ENCODE data around the gene RIN1. TPM values are rescaled to one million over a fixed set of nuclear protein-coding genes. Genes with fewer than 3 reads are reported as not detected.

The RIN1 gene
- polyA plus RNA-seq, 2 donors = 18.1 to 27.3 TPM

- Histone ChIP-seq H3K4me3 (ENCODE audit: low read depth in 1 of 2, low read length in 2 of 2) (no peak overlapping the region), H3K27ac (ENCODE audit: low read depth in 2 of 2, low read length in 1 of 2) (peak overlapping the region in 1 of 2 donors; percentile 30), H3K27me3 (ENCODE audit: control insufficient read depth in 1 of 2, insufficient read depth in 2 of 2, low read length in 2 of 2) (no peaks in the 10 kb centered on the region), H3K4me1 (ENCODE audit: control insufficient read depth in 2 of 2, insufficient read depth in 2 of 2, low read length in 1 of 2) (peaks cover 3 to 13% of the 10 kb centered on the region in 2 donors), H3K36me3 (ENCODE audit: control insufficient read depth in 2 of 2, insufficient read depth in 2 of 2, low read length in 1 of 2) (peaks cover 0 to 12% of the 10 kb centered on the region in 2 donors), H3K9me3 (ENCODE audit: control insufficient read depth in 2 of 2, insufficient read depth in 1 of 2, low read depth in 1 of 2, low read length in 1 of 2) (no peaks in the 10 kb centered on the region)
- WGBS, 2 donors = 12 to 13% methylated on average over 19 of the region's 19 CpGs
Observed at GRCh38 chr11:66328302-66329144, 7.7 kb downstream of the RIN1 start.

DNA sequence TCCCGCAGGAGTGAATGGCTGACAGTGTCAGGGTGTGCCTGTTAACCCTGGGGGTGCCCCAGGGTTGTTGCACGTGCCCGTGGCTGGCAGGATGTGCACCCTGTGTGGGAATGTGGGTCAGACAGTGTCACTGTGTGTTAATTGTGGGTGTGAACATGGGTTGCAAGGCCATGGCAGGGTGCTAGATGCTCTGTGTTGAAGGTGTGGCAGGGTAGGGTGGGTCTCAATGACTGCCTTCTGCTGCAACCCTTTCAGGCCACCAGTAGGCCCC is 8.3 kb downstream of the RIN1 start:
- WGBS, 2 donors = 49 to 55% methylated on average over 3 of the region's 3 CpGs
- Histone ChIP-seq H3K4me3 (ENCODE audit: low read depth in 1 of 2, low read length in 2 of 2) (no peak overlapping the region), H3K36me3 (ENCODE audit: control insufficient read depth in 2 of 2, insufficient read depth in 2 of 2, low read length in 1 of 2) (peaks cover 0 to 7% of the 10 kb centered on the region in 2 donors), H3K4me1 (ENCODE audit: control insufficient read depth in 2 of 2, insufficient read depth in 2 of 2, low read length in 1 of 2) (peaks cover 3 to 13% of the 10 kb centered on the region in 2 donors), H3K27ac (ENCODE audit: low read depth in 2 of 2, low read length in 1 of 2) (peak overlapping the region in 1 of 2 donors; percentile 30), H3K27me3 (ENCODE audit: control insufficient read depth in 1 of 2, insufficient read depth in 2 of 2, low read length in 2 of 2) (no peaks in the 10 kb centered on the region), H3K9me3 (ENCODE audit: control insufficient read depth in 2 of 2, insufficient read depth in 1 of 2, low read depth in 1 of 2, low read length in 1 of 2) (no peaks in the 10 kb centered on the region)

DNA sequence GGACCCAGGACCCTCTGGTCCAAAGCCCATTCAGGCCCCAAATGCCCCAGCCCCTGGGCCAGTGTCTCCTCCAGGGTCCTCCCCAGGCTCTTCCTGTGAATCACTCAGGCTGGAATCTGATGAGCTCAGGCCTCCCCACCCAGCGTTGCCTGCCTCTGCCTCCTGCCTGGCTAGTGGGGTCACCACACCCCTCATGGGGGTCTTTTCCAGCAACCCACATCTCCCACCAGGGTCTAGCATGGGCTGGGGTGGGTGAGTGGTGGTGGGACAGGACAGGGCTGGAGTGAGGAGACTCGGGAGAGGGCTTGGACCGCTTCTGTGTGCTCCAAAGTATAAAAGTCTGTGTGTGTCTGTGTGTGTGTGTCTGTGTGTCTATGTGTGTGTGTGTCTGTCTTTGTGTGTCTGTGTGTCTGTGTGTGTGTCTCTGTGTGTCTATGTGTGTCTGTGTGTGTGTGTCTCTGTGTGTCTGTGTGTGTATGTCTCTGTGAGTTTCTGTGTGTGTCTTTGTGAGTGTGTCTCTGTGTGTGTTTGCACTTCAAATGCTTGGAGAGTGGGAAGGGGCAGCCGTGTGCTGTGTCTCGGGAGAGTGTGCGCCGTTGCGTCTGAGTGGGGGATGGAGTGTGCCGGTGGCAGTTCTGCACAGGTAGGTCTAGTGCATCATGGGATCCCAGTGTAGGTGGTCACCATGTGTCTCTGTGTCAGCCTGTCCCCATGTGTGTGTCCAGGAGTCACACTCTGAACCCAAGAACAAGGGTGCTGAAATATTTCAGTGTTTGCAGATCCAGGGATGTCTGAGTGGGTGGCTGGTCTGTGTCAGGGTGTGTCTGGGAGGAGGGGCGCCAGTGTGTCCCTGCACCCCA is 8.8 kb downstream of the RIN1 start:
- Histone ChIP-seq H3K36me3 (ENCODE audit: control insufficient read depth in 2 of 2, insufficient read depth in 2 of 2, low read length in 1 of 2) (peaks cover 0 to 5% of the 10 kb centered on the region in 2 donors), H3K27me3 (ENCODE audit: control insufficient read depth in 1 of 2, insufficient read depth in 2 of 2, low read length in 2 of 2) (no peaks in the 10 kb centered on the region), H3K4me1 (ENCODE audit: control insufficient read depth in 2 of 2, insufficient read depth in 2 of 2, low read length in 1 of 2) (peaks cover 2 to 13% of the 10 kb centered on the region in 2 donors), H3K27ac (ENCODE audit: low read depth in 2 of 2, low read length in 1 of 2) (peak overlapping the region; percentile 40 to 59), H3K4me3 (ENCODE audit: low read depth in 1 of 2, low read length in 2 of 2) (peak overlapping the region in 1 of 2 donors; percentile 8), H3K9me3 (ENCODE audit: control insufficient read depth in 2 of 2, insufficient read depth in 1 of 2, low read depth in 1 of 2, low read length in 1 of 2) (no peaks in the 10 kb centered on the region)
- 77 to 78% methylated on average over 10 of the region's 10 CpGs for WGBS, 2 donors

GRCh38 chr11:66326261-66327111 is 9.7 kb downstream of the RIN1 start:
- H3K4me1 ChIP-seq (ENCODE audit: control insufficient read depth in 2 of 2, insufficient read depth in 2 of 2, low read length in 1 of 2) = peaks cover 0 to 13% of the 10 kb centered on the region in 2 donors
- WGBS, 2 donors = 43 to 58% methylated on average over 14 to 21 of the region's 21 CpGs
- no peaks in the 10 kb centered on the region for H3K27me3 ChIP-seq (ENCODE audit: control insufficient read depth in 1 of 2, insufficient read depth in 2 of 2, low read length in 2 of 2)
- no peaks in the 10 kb centered on the region for H3K36me3 ChIP-seq (ENCODE audit: control insufficient read depth in 2 of 2, insufficient read depth in 2 of 2, low read length in 1 of 2)
- peak overlapping the region; percentile 40 to 62 for H3K27ac ChIP-seq (ENCODE audit: low read depth in 2 of 2, low read length in 1 of 2)
- no peaks in the 10 kb centered on the region for H3K9me3 ChIP-seq (ENCODE audit: control insufficient read depth in 2 of 2, insufficient read depth in 1 of 2, low read depth in 1 of 2, low read length in 1 of 2)
- no peak overlapping the region for H3K4me3 ChIP-seq (ENCODE audit: low read depth in 1 of 2, low read length in 2 of 2)

GRCh38 chr11:66325263-66325671 is 11.0 kb downstream of the RIN1 start:
- Histone ChIP-seq H3K4me3 (ENCODE audit: low read depth in 1 of 2, low read length in 2 of 2) (no peak overlapping the region), H3K27me3 (ENCODE audit: control insufficient read depth in 1 of 2, insufficient read depth in 2 of 2, low read length in 2 of 2) (no peaks in the 10 kb centered on the region), H3K4me1 (ENCODE audit: control insufficient read depth in 2 of 2, insufficient read depth in 2 of 2, low read length in 1 of 2) (peaks cover 0 to 13% of the 10 kb centered on the region in 2 donors), H3K27ac (ENCODE audit: low read depth in 2 of 2, low read length in 1 of 2) (no peak overlapping the region), H3K36me3 (ENCODE audit: control insufficient read depth in 2 of 2, insufficient read depth in 2 of 2, low read length in 1 of 2) (no peaks in the 10 kb centered on the region), H3K9me3 (ENCODE audit: control insufficient read depth in 2 of 2, insufficient read depth in 1 of 2, low read depth in 1 of 2, low read length in 1 of 2) (no peaks in the 10 kb centered on the region)
- 74% methylated on average over 8 of the region's 8 CpGs for WGBS, 2 donors

DNA sequence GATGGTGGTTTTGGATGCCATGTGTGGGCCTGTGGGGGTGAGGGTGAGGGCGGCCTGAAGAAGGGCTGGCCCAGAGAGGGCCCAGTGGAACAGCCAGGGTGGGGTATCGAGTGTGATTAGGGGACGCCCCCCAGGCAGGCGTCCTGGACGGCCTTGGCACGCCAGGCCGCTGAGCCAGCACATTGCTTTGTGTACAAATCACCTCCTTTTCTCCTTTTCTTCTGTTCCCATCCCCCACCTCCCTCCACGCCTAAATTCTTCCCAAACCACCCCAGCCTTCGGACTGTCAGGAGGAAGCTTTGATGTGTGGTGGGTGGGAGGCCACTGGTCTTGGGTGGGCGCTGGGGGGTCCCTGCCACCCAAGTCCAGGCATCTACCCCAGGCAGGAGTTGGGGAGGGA is 11.6 kb downstream of the RIN1 start:
- Histone ChIP-seq H3K27me3 (ENCODE audit: control insufficient read depth in 1 of 2, insufficient read depth in 2 of 2, low read length in 2 of 2) (no peaks in the 10 kb centered on the region), H3K27ac (ENCODE audit: low read depth in 2 of 2, low read length in 1 of 2) (no peak overlapping the region), H3K9me3 (ENCODE audit: control insufficient read depth in 2 of 2, insufficient read depth in 1 of 2, low read depth in 1 of 2, low read length in 1 of 2) (no peaks in the 10 kb centered on the region), H3K36me3 (ENCODE audit: control insufficient read depth in 2 of 2, insufficient read depth in 2 of 2, low read length in 1 of 2) (no peaks in the 10 kb centered on the region), H3K4me1 (ENCODE audit: control insufficient read depth in 2 of 2, insufficient read depth in 2 of 2, low read length in 1 of 2) (peaks cover 0 to 13% of the 10 kb centered on the region in 2 donors), H3K4me3 (ENCODE audit: low read depth in 1 of 2, low read length in 2 of 2) (no peak overlapping the region)
- WGBS, 2 donors = 65% methylated on average over 10 of the region's 10 CpGs

DNA sequence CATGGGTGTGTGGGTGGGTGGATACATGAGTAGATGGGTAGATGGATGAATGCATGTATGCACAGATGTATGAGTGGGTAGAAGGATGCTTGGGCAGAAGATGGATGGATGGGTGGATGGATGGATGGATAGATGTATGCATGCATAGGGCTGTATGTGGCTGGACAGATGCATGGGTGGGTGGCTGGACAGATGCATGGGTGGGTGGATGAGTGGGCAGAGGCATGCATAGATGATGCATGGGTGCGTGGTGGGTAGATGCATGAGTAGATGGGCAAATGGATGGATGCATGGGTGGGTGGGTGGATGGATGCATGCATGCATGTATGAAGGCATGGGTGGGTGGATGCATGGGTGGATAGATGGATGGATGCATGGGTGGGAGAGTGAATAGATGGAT is 12.6 kb downstream of the RIN1 start:
- H3K36me3 ChIP-seq (ENCODE audit: control insufficient read depth in 2 of 2, insufficient read depth in 2 of 2, low read length in 1 of 2) = no peaks in the 10 kb centered on the region
- H3K4me3 ChIP-seq (ENCODE audit: low read depth in 1 of 2, low read length in 2 of 2) = no peak overlapping the region
- peaks cover 0 to 13% of the 10 kb centered on the region in 2 donors for H3K4me1 ChIP-seq (ENCODE audit: control insufficient read depth in 2 of 2, insufficient read depth in 2 of 2, low read length in 1 of 2)
- H3K9me3 ChIP-seq (ENCODE audit: control insufficient read depth in 2 of 2, insufficient read depth in 1 of 2, low read depth in 1 of 2, low read length in 1 of 2) = no peaks in the 10 kb centered on the region
- no peak overlapping the region for H3K27ac ChIP-seq (ENCODE audit: low read depth in 2 of 2, low read length in 1 of 2)
- 98 to 100% methylated on average over 1 of the region's 1 CpG for WGBS, 2 donors
- no peaks in the 10 kb centered on the region for H3K27me3 ChIP-seq (ENCODE audit: control insufficient read depth in 1 of 2, insufficient read depth in 2 of 2, low read length in 2 of 2)

- H3K27ac ChIP-seq (ENCODE audit: low read depth in 2 of 2, low read length in 1 of 2) = no peak overlapping the region
- no peaks in the 10 kb centered on the region for H3K9me3 ChIP-seq (ENCODE audit: control insufficient read depth in 2 of 2, insufficient read depth in 1 of 2, low read depth in 1 of 2, low read length in 1 of 2)
- no peaks in the 10 kb centered on the region for H3K27me3 ChIP-seq (ENCODE audit: control insufficient read depth in 1 of 2, insufficient read depth in 2 of 2, low read length in 2 of 2)
- no peaks in the 10 kb centered on the region for H3K36me3 ChIP-seq (ENCODE audit: control insufficient read depth in 2 of 2, insufficient read depth in 2 of 2, low read length in 1 of 2)
- peaks cover 0 to 15% of the 10 kb centered on the region in 2 donors for H3K4me1 ChIP-seq (ENCODE audit: control insufficient read depth in 2 of 2, insufficient read depth in 2 of 2, low read length in 1 of 2)
- H3K4me3 ChIP-seq (ENCODE audit: low read depth in 1 of 2, low read length in 2 of 2) = no peak overlapping the region
- WGBS, 2 donors = 69 to 79% methylated on average over 11 of the region's 11 CpGs
Observed at GRCh38 chr11:66322732-66323427, 13.4 kb downstream of the RIN1 start.

DNA sequence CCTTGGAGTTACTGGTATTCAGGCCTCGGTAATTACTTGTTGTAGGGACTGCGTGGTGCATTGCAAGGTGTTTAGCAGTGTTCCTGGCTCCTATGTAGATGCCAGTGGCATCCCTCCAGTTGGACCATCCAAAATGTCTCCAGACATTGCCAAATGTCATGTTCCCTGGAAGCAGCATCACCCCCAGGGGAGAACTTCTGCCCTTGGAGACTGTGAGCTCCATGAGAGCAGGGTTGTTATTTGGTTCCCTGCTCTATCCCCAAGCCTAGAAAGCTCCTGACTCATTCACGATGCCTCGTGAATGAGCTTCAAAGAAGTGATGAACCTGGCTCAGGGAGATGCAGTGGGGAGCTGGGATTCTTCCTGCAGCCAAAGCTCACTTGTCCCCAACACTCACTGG is 14.6 kb downstream of the RIN1 start:
- Histone ChIP-seq H3K27ac (ENCODE audit: low read depth in 2 of 2, low read length in 1 of 2) (no peak overlapping the region), H3K4me3 (ENCODE audit: low read depth in 1 of 2, low read length in 2 of 2) (no peak overlapping the region), H3K9me3 (ENCODE audit: control insufficient read depth in 2 of 2, insufficient read depth in 1 of 2, low read depth in 1 of 2, low read length in 1 of 2) (no peaks in the 10 kb centered on the region), H3K27me3 (ENCODE audit: control insufficient read depth in 1 of 2, insufficient read depth in 2 of 2, low read length in 2 of 2) (no peaks in the 10 kb centered on the region), H3K36me3 (ENCODE audit: control insufficient read depth in 2 of 2, insufficient read depth in 2 of 2, low read length in 1 of 2) (no peaks in the 10 kb centered on the region), H3K4me1 (ENCODE audit: control insufficient read depth in 2 of 2, insufficient read depth in 2 of 2, low read length in 1 of 2) (peaks cover 5 to 18% of the 10 kb centered on the region in 2 donors)
- WGBS, 2 donors = 58 to 77% methylated on average over 4 of the region's 4 CpGs
